HEK293T (cell line): ENCODE results near the gene LINGO4.
"Not testable (repeated sequence)": the region's sequence is repeated elsewhere in the genome, so short reads cannot be mapped to it uniquely, and the experiment has no call there.

Source experiments
- CTCF ChIA-PET: fragments of 350-600 bp; formaldehyde crosslinking; extraction: SDS; loops from one replicate; lab custom pipeline; 2021; ENCODE audit warnings: antibody characterized with exemption, inconsistent platforms; lab: Yijun Ruan, JAX
- POLR2A ChIA-PET: fragments of 350-600 bp; formaldehyde crosslinking; extraction: SDS; loops from one replicate; lab custom pipeline; 2020; ENCODE audit warnings: antibody characterized with exemption, inconsistent platforms; lab: Yijun Ruan, JAX
- DNase-seq: peaks from one replicate; pipeline ENCODE4 v3.0.0; 2012; ENCODE audit warnings: mixed read lengths; ENCODE audit errors: extremely low spot score
- ARNT ChIP-seq: fragments of 450-650 bp; IDR thresholded peaks from 2 replicates; pipeline ENCODE4 v1.6.1; 2017; ENCODE audit warnings: mild to moderate bottlenecking
- BHLHE40 ChIP-seq: fragments of 450-650 bp; IDR thresholded peaks from 2 replicates; pipeline ENCODE4 v1.6.1; 2016; ENCODE audit warnings: mild to moderate bottlenecking, moderate library complexity, borderline replicate concordance
- CTBP1 ChIP-seq: fragments of 450-650 bp; IDR thresholded peaks from 2 replicates; pipeline ENCODE4 v1.6.1; 2016; ENCODE audit warnings: borderline replicate concordance
- ELF4 ChIP-seq: fragments of 450-650 bp; IDR thresholded peaks from 2 replicates; pipeline ENCODE4 v1.6.1; 2017; ENCODE audit warnings: antibody characterized with exemption
- FOXA1 ChIP-seq: fragments of 450-650 bp; IDR thresholded peaks from 2 replicates; pipeline ENCODE4 v1.6.1; 2016; ENCODE audit warnings: mild to moderate bottlenecking
- FOXK2 ChIP-seq: fragments of 450-650 bp; IDR thresholded peaks from 2 replicates; pipeline ENCODE4 v1.6.1; 2016; ENCODE audit warnings: mild to moderate bottlenecking
- FOXM1 ChIP-seq: fragments of 450-650 bp; IDR thresholded peaks from 2 replicates; pipeline ENCODE4 v1.6.1; 2017; ENCODE audit warnings: mild to moderate bottlenecking, borderline replicate concordance
- HDGF ChIP-seq: fragments of 450-650 bp; IDR thresholded peaks from 2 replicates; pipeline ENCODE4 v1.6.1; 2017; ENCODE audit warnings: antibody characterized with exemption, borderline replicate concordance
- L3MBTL2 ChIP-seq: fragments of 450-650 bp; conservative IDR thresholded peaks from 2 replicates; pipeline ENCODE4 v1.6.1; 2016; ENCODE audit warnings: mild to moderate bottlenecking
- LEF1 ChIP-seq: fragments of 450-650 bp; IDR thresholded peaks from 2 replicates; pipeline ENCODE4 v1.6.1; 2017; ENCODE audit warnings: mild to moderate bottlenecking, borderline replicate concordance
- NFRKB ChIP-seq: fragments of 450-650 bp; IDR thresholded peaks from 2 replicates; pipeline ENCODE4 v1.6.1; 2016; ENCODE audit warnings: mild to moderate bottlenecking, moderate library complexity
- SP1 ChIP-seq: fragments of 450-650 bp; IDR thresholded peaks from 2 replicates; pipeline ENCODE4 v1.6.1; 2017
- SUZ12 ChIP-seq: fragments of 450-650 bp; IDR thresholded peaks from 2 replicates; pipeline ENCODE4 v1.6.1; 2016; ENCODE audit warnings: mild to moderate bottlenecking
- TARDBP ChIP-seq: fragments of 450-650 bp; IDR thresholded peaks from 2 replicates; pipeline ENCODE4 v1.6.1; 2016
- ZNF384 ChIP-seq: fragments of 450-650 bp; IDR thresholded peaks from 2 replicates; pipeline ENCODE4 v1.6.1; 2016
- TF ChIP-seq, protein P1 (sequence below): fragments of 450-650 bp; IDR thresholded peaks from 2 replicates; pipeline ENCODE4 v1.6.1; 2016

The LINGO4 gene

DNA sequence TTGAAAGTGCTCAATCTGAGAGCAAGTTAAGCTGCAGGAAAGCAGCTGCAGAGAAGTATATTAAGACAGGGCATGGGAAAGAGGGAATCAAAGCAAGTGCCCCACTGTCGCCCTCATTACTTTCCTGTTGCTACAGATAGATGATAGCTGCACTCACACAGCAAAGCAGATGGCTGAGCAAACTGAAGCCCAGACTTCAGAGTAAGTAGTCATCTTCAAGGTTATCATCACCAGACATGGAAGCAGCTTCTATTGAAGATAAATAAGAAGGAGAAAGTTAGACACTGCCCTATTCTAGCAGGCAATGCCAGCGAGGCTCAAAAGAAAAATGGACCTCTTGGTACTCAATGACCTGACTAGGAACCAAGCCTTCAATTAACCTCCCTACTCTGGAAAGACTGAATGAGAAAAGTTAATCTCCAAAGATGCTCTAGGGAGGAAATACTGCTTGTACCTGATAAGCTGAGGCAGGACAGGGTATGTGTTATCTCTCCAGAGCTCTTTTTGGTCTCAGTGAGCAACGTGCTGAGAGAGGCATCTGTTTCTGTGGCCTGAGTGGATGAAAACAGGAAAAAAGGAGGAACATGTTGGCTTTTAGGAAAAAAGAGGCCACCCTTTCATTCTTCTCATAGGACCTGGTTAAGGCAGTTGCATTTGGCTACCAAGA is 30.8 kb downstream of the LINGO4 start:
- DNase-seq: no peak
- POLR2A ChIA-PET: interaction anchor here (1.3 kb wide), 1 partner anchor 11 kb away, joined by 5 read pairs; the partner anchor contains the start of gene MRPL9

DNA sequence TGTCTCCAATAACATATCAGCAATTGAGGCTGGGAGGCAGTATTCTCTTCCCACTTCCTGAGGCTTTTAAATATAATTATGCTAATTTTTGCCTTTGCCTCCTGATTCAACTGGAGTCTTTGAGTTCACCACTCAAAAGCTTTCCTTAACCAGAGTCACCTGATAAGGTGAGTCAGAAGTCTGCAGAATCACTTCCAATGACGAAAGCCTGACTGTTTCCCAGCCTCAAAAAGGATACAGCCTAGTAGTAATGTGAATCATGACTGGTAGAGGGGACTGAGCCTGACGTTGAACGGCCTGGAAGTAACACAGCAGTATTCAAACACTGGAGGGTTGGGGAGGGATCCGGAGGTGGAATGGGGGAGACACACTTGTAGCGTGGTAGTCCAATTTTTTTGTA is 31.5 kb downstream of the LINGO4 start:
- POLR2A ChIA-PET: no interaction called here
- CTCF ChIA-PET: no interaction called here
- no peak for DNase-seq
- TF ChIP-seq FOXM1 (no peak), SP1 (no peak), NFRKB (no peak), BHLHE40 (no peak), ELF4 (no peak), ARNT (no peak), LEF1 (no peak), SUZ12 (no peak), FOXK2 (no peak)
- TF ChIP-seq, protein P1, sequence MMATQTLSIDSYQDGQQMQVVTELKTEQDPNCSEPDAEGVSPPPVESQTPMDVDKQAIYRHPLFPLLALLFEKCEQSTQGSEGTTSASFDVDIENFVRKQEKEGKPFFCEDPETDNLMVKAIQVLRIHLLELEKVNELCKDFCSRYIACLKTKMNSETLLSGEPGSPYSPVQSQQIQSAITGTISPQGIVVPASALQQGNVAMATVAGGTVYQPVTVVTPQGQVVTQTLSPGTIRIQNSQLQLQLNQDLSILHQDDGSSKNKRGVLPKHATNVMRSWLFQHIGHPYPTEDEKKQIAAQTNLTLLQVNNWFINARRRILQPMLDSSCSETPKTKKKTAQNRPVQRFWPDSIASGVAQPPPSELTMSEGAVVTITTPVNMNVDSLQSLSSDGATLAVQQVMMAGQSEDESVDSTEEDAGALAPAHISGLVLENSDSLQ: no peak

More for the DNA sequence above, 30.8 kb downstream of the LINGO4 start:
- CTCF ChIA-PET: no interaction called here
- TF ChIP-seq NFRKB (no peak), HDGF (no peak), SP1 (no peak), BHLHE40 (no peak), L3MBTL2 (no peak), LEF1 (no peak), FOXA1 (no peak), FOXM1 (no peak), TARDBP (no peak), ZNF384 (no peak), ARNT (no peak), CTBP1 (no peak), ELF4 (no peak)
- TF ChIP-seq, protein P1: no peak

DNA sequence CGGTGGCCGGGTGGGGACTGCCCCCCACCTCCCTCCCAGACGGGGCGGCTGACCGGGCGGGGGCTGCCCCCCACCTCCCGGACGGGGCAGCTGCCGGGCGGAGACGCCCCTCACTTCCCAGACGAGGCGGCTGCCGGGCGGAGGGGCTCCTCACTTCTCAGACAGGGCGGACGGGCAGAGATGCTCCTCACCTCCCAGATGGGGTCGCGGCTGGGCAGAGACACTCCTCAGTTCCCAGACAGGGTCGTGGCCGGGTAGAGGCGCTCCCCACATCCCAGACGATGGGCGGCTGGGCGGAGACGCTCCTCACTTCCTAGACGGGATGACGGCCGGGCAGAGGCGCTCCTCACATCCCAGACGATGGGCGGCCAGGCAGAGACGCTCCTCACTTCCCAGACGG is 35.9 kb downstream of the LINGO4 start:
- POLR2A ChIA-PET, DNase-seq, CTCF ChIA-PET: not testable (repeated sequence)

DNA sequence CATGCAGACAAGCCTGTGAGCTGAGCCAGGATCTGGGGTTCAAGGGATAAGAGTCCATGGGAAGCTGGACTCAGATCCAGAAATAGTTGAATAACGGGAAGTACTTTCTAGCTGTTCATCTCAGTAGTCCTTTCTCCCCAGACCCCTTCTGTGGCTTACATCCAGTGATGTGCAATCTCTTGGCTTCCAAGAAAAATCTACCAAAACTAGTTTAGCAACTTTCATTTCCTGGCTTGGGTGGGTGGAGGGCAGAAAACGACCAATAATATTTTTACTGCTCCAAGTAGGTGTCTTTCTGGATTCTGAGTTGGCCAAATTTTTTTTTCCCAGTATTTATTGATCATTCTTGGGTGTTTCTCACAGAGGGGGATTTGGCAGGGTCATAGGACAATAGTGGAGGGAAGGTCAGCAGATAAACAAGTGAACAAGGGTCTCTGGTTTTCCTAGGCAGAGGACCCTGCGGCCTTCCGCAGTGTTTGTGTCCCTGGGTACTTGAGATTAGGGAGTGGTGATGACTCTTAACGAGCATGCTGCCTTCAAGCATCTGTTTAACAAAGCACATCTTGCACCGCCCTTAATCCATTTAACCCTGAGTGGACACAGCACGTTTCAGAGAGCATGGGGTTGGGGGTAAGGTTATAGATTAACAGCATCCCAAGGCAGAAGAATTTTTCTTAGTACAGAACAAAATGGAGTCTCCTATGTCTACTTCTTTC is 36.7 kb downstream of the LINGO4 start:
- DNase-seq, CTCF ChIA-PET: not testable (repeated sequence)
- POLR2A ChIA-PET: interaction anchor here (0.8 kb wide), 1 partner anchor 172 kb away, joined by 3 read pairs; no protein-coding TSS in a partner anchor

DNA sequence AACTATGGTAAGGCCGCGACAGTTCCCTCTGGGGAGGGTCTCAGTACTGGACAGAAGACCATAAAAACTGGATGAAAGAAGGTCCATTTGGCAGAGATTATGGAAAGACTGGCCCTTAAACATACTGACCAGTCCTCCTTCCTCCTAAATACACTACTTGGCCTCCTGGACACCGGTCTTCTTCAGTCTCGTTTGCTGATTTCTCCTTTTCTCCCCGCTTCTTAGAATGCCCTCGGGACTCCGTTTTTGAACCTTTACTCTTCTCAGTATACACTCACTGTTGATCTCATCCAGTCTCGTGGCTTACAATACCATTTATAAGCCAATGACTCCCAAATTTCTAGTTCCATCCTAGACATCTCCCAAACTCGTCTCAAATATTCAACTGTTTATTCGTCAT is 41.2 kb downstream of the LINGO4 start:
- TF ChIP-seq BHLHE40 (no peak), ZNF384 (no peak)
- POLR2A ChIA-PET: interaction anchor here (0.7 to 1.9 kb wide), 8 partner anchors 9 to 91 kb away, joined by 3 to 16 read pairs (median 4); no protein-coding TSS in a partner anchor
- no peak for DNase-seq
- CTCF ChIA-PET: no interaction called here

DNA sequence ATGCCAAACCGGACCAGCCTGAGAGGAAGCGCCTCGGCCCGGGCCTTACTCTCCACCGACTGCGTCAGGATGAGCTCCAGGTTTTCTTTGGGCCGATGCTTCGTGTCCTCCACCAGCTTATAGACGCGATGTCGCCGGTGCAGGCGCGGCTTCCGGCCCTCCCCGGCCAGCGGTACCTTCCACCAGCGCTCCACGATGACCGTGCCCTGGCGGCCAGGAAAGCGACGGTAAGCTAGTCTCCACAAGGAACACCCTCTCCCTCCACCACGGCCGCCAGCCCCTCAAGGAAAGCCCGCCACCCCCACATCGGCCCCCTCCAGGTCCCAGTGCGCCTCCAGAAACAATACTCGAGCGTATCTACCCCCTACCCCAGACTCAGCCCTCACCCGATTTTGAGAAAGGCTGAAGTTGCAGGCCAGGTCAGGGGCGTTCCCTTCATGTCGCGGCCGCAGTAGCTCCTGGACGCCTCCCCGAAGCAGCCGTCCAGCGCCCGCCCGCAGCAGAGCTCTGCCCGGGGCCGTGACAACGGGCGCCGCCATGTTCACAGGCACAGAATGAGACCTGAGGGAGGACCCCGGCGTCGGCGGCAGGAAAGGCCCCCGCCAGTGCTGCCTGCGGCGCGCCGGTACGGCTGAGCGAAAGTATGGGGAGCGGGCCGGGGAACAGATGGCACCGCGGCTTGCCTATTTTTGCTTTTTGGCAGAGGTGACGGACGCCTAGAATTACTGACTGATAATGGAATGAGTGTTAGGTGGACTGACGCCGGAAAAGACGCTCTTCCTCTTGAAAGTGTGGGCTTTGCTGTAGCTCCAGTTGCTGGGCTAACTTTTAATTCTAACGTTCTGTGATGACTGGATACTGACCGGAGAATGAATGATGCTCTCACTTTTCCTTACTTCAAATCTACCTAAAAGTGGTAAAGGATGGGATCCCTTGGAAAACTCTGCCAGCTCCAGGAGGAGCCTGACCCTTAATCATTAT is 42.0 kb downstream of the LINGO4 start, which contains the start of gene MRPL9:
MRPL9 (minus strand) TSS at position 556 of the 981 bp plus-strand sequence; CDS start at position 539, 17 bp downstream.
- ChIA-PET CTCF (interaction anchor here (0.6 kb wide), 1 partner anchor 233 kb away, joined by 5 read pairs; no protein-coding TSS in a partner anchor), POLR2A (interaction anchor here (0.7 to 1.9 kb wide), 20 partner anchors 9 to 574 kb away, joined by 3 to 16 read pairs (median 4); partner anchors contain the start of genes THEM4 and VPS72)

More for the DNA sequence above, 42.0 kb downstream of the LINGO4 start, which contains the start of gene MRPL9:
- TF ChIP-seq SP1: no peak
- no peak for TF ChIP-seq ARNT
- peak; percentile 46; the same call in 1 of the 2 replicates for TF ChIP-seq NFRKB
- peak; percentile 49; the same call in 1 of the 2 replicates for TF ChIP-seq ELF4
- no peak for TF ChIP-seq FOXA1
- TF ChIP-seq CTBP1: no peak
- no peak for TF ChIP-seq FOXK2
- TF ChIP-seq TARDBP: no peak
- no peak; the same call in 1 of the 2 replicates for TF ChIP-seq L3MBTL2
- no peak for TF ChIP-seq BHLHE40
- peak; percentile 96 for DNase-seq
